ENCODE data around the gene IL13RA2. TPM values are rescaled to one million over a fixed set of nuclear protein-coding genes. Genes with fewer than 3 reads are reported as not detected.

IL13RA2 gene
- total RNA-seq, 1 donor from 2014 or later: not detected

- Mint-ChIP-seq H3K36me3 (ENCODE audit: low read depth) (no peaks in the 10 kb centered on the region), H3K4me1 (no peaks in the 10 kb centered on the region), H3K27me3 (no peaks in the 10 kb centered on the region), H3K9me3 (no peaks in the 10 kb centered on the region), H3K27ac (no peak overlapping the region), H3K4me3 (no peak overlapping the region)
- intact Hi-C loops (cut with micrococcal nuclease): no loop called here
- DNase-seq: no peak
Observed at GRCh38 chrX:115023811-115024210, 6.4 kb upstream of the IL13RA2 start.

GRCh38 chrX:115023139-115023538, 5.7 kb upstream of the IL13RA2 start:
- no peaks in the 10 kb centered on the region for H3K4me1 Mint-ChIP-seq
- H3K27ac Mint-ChIP-seq: no peak overlapping the region
- no peaks in the 10 kb centered on the region for H3K27me3 Mint-ChIP-seq
- no peak for DNase-seq
- H3K4me3 Mint-ChIP-seq: no peak overlapping the region
- no peaks in the 10 kb centered on the region for H3K36me3 Mint-ChIP-seq (ENCODE audit: low read depth)
- intact Hi-C loops (cut with micrococcal nuclease): no loop called here
- no peaks in the 10 kb centered on the region for H3K9me3 Mint-ChIP-seq

GRCh38 chrX:115021121-115021520, 3.7 kb upstream of the IL13RA2 start:
- intact Hi-C loops (cut with micrococcal nuclease): no loop called here
- H3K27me3 Mint-ChIP-seq: no peaks in the 10 kb centered on the region
- H3K36me3 Mint-ChIP-seq (ENCODE audit: low read depth): no peaks in the 10 kb centered on the region
- no peaks in the 10 kb centered on the region for H3K9me3 Mint-ChIP-seq
- no peaks in the 10 kb centered on the region for H3K4me1 Mint-ChIP-seq
- no peak for DNase-seq
- no peak overlapping the region for H3K27ac Mint-ChIP-seq
- no peak overlapping the region for H3K4me3 Mint-ChIP-seq

GRCh38 chrX:115018944-115019343, 1.5 kb upstream of the IL13RA2 start:
- Mint-ChIP-seq H3K9me3 (no peaks in the 10 kb centered on the region), H3K36me3 (ENCODE audit: low read depth) (no peaks in the 10 kb centered on the region), H3K27me3 (no peaks in the 10 kb centered on the region), H3K4me3 (no peak overlapping the region), H3K27ac (no peak overlapping the region), H3K4me1 (no peaks in the 10 kb centered on the region)
- intact Hi-C loops (cut with micrococcal nuclease): no loop called here
- no peak for DNase-seq

GRCh38 chrX:115018040-115018647, 728 bp upstream of the IL13RA2 start:
- H3K27ac Mint-ChIP-seq: no peak overlapping the region

DNA sequence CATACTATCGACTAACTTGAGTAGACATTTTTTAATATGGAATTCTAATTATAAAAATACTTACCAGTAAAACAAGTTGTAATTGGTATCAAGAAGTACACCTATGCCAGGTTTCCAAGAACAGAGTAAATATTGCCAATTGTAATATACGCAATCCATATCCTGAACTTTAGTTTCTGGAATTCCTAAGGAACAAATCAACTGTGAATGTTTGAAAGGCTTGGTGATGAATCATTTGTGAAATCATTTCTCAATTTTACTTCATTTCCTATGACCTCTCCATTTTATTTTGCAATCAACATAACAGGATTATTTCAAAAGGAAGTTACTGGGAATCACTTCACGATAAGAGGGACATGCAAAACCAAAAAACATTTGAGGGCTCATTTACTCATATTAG, 3.7 kb downstream of the IL13RA2 start:
- no peak for DNase-seq
- Mint-ChIP-seq H3K27me3 (no peaks in the 10 kb centered on the region), H3K36me3 (ENCODE audit: low read depth) (no peaks in the 10 kb centered on the region), H3K4me3 (no peak overlapping the region), H3K27ac (no peak overlapping the region), H3K9me3 (no peaks in the 10 kb centered on the region), H3K4me1 (no peaks in the 10 kb centered on the region)
- intact Hi-C loops (cut with micrococcal nuclease): no loop called here

More at GRCh38 chrX:115018040-115018647, 728 bp upstream of the IL13RA2 start:
- no peak for DNase-seq
- no peaks in the 10 kb centered on the region for H3K4me1 Mint-ChIP-seq
- no peaks in the 10 kb centered on the region for H3K27me3 Mint-ChIP-seq
- no peak overlapping the region for H3K4me3 Mint-ChIP-seq
- intact Hi-C loops (cut with micrococcal nuclease): no loop called here
- no peaks in the 10 kb centered on the region for H3K36me3 Mint-ChIP-seq (ENCODE audit: low read depth)
- no peaks in the 10 kb centered on the region for H3K9me3 Mint-ChIP-seq

DNA sequence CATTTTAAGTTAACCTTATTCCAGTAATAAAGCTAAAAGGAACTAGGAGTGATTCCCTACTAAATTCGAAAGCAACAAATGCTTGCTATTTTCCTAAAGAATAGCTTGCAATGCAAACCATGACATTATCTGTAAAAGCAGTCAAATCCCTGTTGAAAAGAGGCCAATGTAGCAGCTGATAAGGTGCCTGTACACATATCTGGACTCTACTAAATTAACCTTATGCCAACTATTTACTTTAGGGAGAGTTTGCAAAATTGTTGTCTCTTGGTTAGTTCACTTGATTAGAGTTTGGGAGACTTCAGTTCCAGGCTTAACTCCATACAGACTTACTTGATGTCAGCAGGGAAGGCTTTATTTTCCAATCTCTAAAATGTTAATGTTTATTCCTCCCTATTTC, 6.0 kb downstream of the IL13RA2 start:
- no peak overlapping the region for H3K27ac Mint-ChIP-seq
- H3K4me1 Mint-ChIP-seq: no peaks in the 10 kb centered on the region
- H3K36me3 Mint-ChIP-seq (ENCODE audit: low read depth): no peaks in the 10 kb centered on the region
- no peaks in the 10 kb centered on the region for H3K9me3 Mint-ChIP-seq
- intact Hi-C loops (cut with micrococcal nuclease): no loop called here
- H3K4me3 Mint-ChIP-seq: no peak overlapping the region
- DNase-seq: no peak
- no peaks in the 10 kb centered on the region for H3K27me3 Mint-ChIP-seq

DNA sequence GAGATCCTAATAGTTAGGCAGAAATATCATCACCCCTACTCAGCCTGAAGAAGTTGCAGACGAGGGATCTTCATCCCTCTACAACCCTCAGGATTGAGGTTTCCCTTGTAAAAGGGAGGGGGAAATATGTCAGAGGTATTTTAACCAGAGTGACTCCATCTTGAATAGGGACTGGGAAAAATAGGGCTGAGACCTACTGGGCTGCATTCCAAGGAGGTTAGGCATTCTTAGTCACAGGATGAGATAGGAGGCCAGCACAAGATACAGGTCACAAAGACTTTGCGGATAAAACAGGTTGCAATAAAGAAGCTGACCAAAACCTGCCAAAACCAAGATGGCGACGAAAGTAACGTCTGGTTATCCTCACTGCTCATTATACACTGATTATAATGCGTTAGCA, 17.5 kb downstream of the IL13RA2 start:
- no peaks in the 10 kb centered on the region for H3K9me3 Mint-ChIP-seq
- H3K27me3 Mint-ChIP-seq: no peaks in the 10 kb centered on the region
- DNase-seq: no peak
- intact Hi-C loops (cut with micrococcal nuclease): no loop called here
- no peak overlapping the region for H3K27ac Mint-ChIP-seq
- no peaks in the 10 kb centered on the region for H3K36me3 Mint-ChIP-seq (ENCODE audit: low read depth)
- no peak overlapping the region for H3K4me3 Mint-ChIP-seq
- H3K4me1 Mint-ChIP-seq: no peaks in the 10 kb centered on the region

- Mint-ChIP-seq H3K27me3 (no peaks in the 10 kb centered on the region), H3K4me3 (no peak overlapping the region), H3K27ac (no peak overlapping the region), H3K36me3 (ENCODE audit: low read depth) (no peaks in the 10 kb centered on the region), H3K4me1 (no peaks in the 10 kb centered on the region), H3K9me3 (no peaks in the 10 kb centered on the region)
- intact Hi-C loops (cut with micrococcal nuclease): no loop called here
- DNase-seq: no peak
Observed at GRCh38 chrX:114997779-114998178, 19.6 kb downstream of the IL13RA2 start.

DNA sequence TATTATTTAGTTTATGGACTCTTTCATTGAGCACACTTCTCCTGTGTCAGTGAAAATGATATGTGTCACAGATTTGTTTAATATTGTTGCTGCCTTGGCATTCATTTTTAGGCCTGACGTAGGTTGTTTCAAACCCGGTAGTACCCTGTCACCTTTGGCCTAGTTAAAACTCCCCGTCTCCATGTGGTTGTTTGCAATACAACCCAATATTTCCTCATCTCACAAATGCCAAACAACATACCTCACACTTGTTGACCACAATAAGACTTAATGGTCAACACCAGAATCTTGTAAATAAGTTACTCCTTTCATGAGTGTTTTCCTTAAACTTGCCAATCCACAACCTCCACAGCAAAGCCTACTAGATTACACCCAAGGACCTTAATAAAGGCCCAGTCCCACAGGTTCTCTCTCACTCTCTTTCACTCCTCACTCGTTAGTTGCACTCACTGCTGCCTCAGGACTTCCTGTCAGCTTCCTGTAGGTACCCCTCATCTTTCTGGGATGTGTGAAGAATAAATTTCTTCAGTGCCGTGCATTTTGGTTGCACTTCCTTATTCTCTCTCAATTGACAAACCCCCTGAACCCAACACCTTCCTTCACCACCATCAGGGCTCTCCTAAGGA, 31.3 kb downstream of the IL13RA2 start:
- no peaks in the 10 kb centered on the region for H3K36me3 Mint-ChIP-seq (ENCODE audit: low read depth)
- intact Hi-C loops (cut with micrococcal nuclease): no loop called here
- H3K9me3 Mint-ChIP-seq: no peaks in the 10 kb centered on the region
- no peak overlapping the region for H3K4me3 Mint-ChIP-seq
- no peak for DNase-seq
- no peaks in the 10 kb centered on the region for H3K4me1 Mint-ChIP-seq
- H3K27me3 Mint-ChIP-seq: no peaks in the 10 kb centered on the region
- H3K27ac Mint-ChIP-seq: no peak overlapping the region

DNA sequence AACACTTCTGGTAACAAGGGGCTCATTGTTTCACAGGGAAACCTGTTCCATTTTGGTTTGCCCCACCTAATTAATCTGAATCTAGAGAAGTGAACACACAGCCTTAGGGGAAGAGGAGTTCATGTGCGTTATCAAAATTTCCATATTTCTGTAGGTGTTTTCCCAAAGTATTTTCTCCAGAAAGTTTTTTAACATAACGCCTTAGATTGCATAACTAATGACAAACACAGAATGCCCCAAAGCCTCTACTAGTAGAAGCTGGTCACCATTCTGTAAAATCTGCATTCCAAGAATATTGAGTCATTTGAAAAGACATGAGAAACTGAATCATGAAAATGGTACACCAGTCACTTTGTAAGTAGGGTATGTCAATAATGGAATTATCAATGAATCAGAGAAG, 41.1 kb downstream of the IL13RA2 start:
- intact Hi-C loops (cut with micrococcal nuclease): no loop called here
- Mint-ChIP-seq H3K9me3 (peaks cover 5% of the 10 kb centered on the region), H3K27me3 (no peaks in the 10 kb centered on the region), H3K27ac (no peak overlapping the region), H3K36me3 (ENCODE audit: low read depth) (no peaks in the 10 kb centered on the region), H3K4me1 (no peaks in the 10 kb centered on the region), H3K4me3 (no peak overlapping the region)
- DNase-seq: no peak

DNA sequence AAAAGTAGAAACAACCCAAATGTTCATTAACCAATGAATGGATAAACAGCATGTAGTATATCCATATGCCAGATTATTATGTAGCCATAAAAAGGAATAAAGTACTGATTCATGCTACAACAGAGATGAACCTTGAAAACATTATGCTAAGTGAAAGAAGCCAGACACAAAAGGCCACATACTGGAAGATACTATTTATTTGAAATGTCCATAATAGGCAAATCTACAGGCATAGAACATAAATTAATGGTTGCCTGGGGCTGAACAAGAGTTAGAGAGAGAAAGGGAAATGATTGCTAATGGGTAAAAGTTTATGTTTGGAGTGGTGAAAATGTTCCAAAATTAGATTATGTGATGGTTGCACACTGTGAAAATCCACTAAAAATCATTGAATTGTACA, 44.4 kb downstream of the IL13RA2 start:
- H3K4me3 Mint-ChIP-seq: no peak overlapping the region
- no peaks in the 10 kb centered on the region for H3K4me1 Mint-ChIP-seq
- no peaks in the 10 kb centered on the region for H3K27me3 Mint-ChIP-seq
- intact Hi-C loops (cut with micrococcal nuclease): no loop called here
- no peak for DNase-seq
- H3K27ac Mint-ChIP-seq: no peak overlapping the region
- H3K9me3 Mint-ChIP-seq: peaks cover under 1% of the 10 kb centered on the region
- no peaks in the 10 kb centered on the region for H3K36me3 Mint-ChIP-seq (ENCODE audit: low read depth)

- no peaks in the 10 kb centered on the region for H3K4me1 Mint-ChIP-seq
Observed at GRCh38 chrX:114970806-114971205, 46.6 kb downstream of the IL13RA2 start.

DNA sequence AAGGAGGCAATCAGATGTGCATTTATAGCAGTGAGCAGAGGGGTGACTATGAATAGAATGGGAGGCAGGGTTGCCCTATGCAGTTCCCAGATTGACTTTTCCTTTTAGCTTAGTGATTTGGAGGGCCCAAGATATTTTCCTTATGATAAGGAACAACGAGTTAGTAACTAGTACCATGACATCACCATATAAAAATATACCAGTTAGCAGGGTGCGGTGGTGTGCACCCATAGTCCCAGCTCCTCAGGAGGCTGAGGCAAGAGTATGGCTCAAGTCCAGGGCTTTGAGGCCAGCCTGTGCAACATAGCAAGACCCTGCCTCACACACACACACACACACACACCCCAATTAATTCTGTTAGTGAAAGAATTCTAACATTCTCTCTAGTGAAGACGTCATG, 53.0 kb downstream of the IL13RA2 start:
- intact Hi-C loops (cut with micrococcal nuclease): no loop called here
- H3K4me3 Mint-ChIP-seq: no peak overlapping the region
- H3K4me1 Mint-ChIP-seq: no peaks in the 10 kb centered on the region

More at GRCh38 chrX:114970806-114971205, 46.6 kb downstream of the IL13RA2 start:
- H3K9me3 Mint-ChIP-seq: peaks cover 3% of the 10 kb centered on the region
- H3K4me3 Mint-ChIP-seq: no peak overlapping the region
- intact Hi-C loops (cut with micrococcal nuclease): no loop called here
- H3K27ac Mint-ChIP-seq: no peak overlapping the region
- no peaks in the 10 kb centered on the region for H3K36me3 Mint-ChIP-seq (ENCODE audit: low read depth)
- DNase-seq: no peak
- H3K27me3 Mint-ChIP-seq: no peaks in the 10 kb centered on the region

GRCh38 chrX:114962209-114962608, 55.2 kb downstream of the IL13RA2 start:
- intact Hi-C loops (cut with micrococcal nuclease): no loop called here
- no peak for DNase-seq
- Mint-ChIP-seq H3K36me3 (ENCODE audit: low read depth) (no peaks in the 10 kb centered on the region), H3K4me1 (no peaks in the 10 kb centered on the region), H3K4me3 (no peak overlapping the region), H3K27me3 (no peaks in the 10 kb centered on the region), H3K9me3 (peaks cover 3% of the 10 kb centered on the region), H3K27ac (no peak overlapping the region)

More for the DNA sequence above, 53.0 kb downstream of the IL13RA2 start:
- H3K36me3 Mint-ChIP-seq (ENCODE audit: low read depth): no peaks in the 10 kb centered on the region
- H3K27me3 Mint-ChIP-seq: no peaks in the 10 kb centered on the region
- H3K27ac Mint-ChIP-seq: no peak overlapping the region
- DNase-seq: no peak
- H3K9me3 Mint-ChIP-seq: peaks cover 3% of the 10 kb centered on the region
